ENCODE results near the gene SF3B2. TPM values are rescaled to one million over a fixed set of nuclear protein-coding genes. Genes with fewer than 3 reads are reported as not detected.
A peak's percentile ranks its signal among the peaks of the same experiment; 100 is the strongest.

Gene SF3B2
- total RNA-seq, 1 donor from 2014 or later, result 261 TPM

DNA sequence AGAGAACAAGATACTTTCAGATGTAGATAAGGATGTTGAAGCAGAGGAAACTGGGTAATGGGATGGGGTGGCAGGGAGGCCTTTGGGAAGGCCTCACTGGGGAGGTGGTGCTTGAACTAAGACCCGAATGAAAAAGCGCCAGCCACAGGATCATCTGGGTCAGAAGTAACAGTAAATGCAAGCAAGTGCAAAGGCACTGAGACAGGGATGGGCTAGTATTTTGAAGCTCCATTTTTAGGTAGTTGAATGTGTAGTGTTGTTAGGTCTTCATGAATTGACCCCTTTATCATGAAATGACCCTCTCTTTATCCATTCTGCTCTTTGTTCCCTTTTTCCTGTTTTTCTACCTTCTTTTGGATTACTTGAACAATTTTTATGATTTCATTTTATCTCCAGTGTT, 11.7 kb downstream of the SF3B2 start:
- Mint-ChIP-seq H3K36me3 (ENCODE audit: low read depth) (peaks cover 53% of the 10 kb centered on the region), H3K4me3 (no peak overlapping the region), H3K27ac (ENCODE audit: unreplicated experiment) (no peak overlapping the region), H3K4me1 (peaks cover 3% of the 10 kb centered on the region), H3K27me3 (ENCODE audit: low read depth) (peaks cover 3% of the 10 kb centered on the region), H3K9me3 (no peaks in the 10 kb centered on the region)
- TF ChIP-seq, protein P1, sequence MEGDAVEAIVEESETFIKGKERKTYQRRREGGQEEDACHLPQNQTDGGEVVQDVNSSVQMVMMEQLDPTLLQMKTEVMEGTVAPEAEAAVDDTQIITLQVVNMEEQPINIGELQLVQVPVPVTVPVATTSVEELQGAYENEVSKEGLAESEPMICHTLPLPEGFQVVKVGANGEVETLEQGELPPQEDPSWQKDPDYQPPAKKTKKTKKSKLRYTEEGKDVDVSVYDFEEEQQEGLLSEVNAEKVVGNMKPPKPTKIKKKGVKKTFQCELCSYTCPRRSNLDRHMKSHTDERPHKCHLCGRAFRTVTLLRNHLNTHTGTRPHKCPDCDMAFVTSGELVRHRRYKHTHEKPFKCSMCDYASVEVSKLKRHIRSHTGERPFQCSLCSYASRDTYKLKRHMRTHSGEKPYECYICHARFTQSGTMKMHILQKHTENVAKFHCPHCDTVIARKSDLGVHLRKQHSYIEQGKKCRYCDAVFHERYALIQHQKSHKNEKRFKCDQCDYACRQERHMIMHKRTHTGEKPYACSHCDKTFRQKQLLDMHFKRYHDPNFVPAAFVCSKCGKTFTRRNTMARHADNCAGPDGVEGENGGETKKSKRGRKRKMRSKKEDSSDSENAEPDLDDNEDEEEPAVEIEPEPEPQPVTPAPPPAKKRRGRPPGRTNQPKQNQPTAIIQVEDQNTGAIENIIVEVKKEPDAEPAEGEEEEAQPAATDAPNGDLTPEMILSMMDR (conservative IDR thresholded peaks at IDR 0.05), result no peak
- DNase-seq (ENCODE audit: low read depth, low spot score), result no peak

DNA sequence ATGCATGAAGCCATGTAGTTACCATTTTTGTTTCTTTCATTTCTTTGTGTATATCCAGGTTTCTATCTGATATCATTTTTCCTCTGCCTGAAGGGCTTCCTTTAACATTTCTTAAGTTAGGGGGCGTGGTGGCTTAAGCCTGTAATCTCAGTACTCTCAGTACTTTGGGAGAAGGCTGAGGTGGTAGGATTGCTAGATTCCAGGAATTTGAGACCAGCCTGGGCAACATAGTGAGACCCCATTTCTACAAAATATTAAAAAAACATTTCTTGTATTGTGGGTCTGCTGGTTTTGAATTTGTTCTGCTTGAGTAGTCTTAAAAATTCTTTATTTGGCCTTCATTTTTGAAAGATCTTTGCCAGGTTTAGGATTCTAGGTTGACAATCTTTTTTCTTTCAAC, 12.4 kb downstream of the SF3B2 start:
- no peak for DNase-seq (ENCODE audit: low read depth, low spot score)
- Mint-ChIP-seq H3K4me1 (peaks cover 8% of the 10 kb centered on the region), H3K4me3 (no peak overlapping the region), H3K9me3 (no peaks in the 10 kb centered on the region), H3K27ac (ENCODE audit: unreplicated experiment) (no peak overlapping the region), H3K27me3 (ENCODE audit: low read depth) (peaks cover 6% of the 10 kb centered on the region), H3K36me3 (ENCODE audit: low read depth) (peaks cover 55% of the 10 kb centered on the region)
- TF ChIP-seq, protein P1 (conservative IDR thresholded peaks at IDR 0.05), result no peak

DNA sequence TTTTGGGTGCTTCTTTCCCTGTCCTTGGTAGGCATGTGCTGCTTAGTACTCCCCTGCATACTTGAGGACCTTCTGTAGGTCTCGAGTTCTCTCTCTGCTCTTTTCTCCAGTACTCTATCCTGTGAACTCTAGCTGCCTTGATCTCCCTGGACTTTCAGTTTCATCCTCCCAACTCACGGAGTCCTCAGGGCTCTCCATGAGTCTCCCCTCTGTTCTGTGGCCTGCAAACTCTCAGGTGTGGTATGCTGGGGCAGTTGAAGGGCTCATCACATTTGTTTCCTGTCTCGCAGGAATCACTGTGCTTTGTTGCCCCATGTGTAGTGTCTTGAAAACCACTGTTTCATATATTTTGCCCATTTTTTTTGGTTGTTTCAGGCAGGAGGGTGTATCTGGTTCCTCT, 14.6 kb downstream of the SF3B2 start:
- Mint-ChIP-seq H3K36me3 (ENCODE audit: low read depth) (peaks cover 44% of the 10 kb centered on the region), H3K9me3 (no peaks in the 10 kb centered on the region), H3K4me1 (peaks cover 17% of the 10 kb centered on the region), H3K27me3 (ENCODE audit: low read depth) (peaks cover 6% of the 10 kb centered on the region), H3K4me3 (peak overlapping the region; percentile 27), H3K27ac (ENCODE audit: unreplicated experiment) (no peak overlapping the region)
- TF ChIP-seq, protein P1 (conservative IDR thresholded peaks at IDR 0.05), result no peak
- DNase-seq (ENCODE audit: low read depth, low spot score), result no peak

DNA sequence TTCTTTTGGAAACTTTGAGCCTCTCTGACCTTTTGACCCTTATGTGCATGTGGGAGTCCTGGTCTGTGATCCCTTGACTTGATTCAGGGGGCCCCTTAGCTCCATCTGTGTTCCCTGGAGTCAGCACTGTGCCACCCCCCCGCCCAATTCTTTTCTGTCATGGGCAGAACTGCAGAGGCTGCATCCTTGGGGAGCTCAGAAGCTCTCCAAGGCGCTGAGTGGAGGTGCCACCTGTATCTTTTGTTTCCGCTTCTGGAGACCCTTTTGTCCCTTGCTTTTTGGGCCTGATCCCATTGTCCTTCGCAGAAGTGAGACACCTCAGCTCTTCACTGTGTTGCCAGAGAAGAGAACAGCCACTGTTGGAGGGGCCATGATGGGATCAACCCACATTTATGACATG, 15.5 kb downstream of the SF3B2 start:
- Mint-ChIP-seq H3K27ac (ENCODE audit: unreplicated experiment) (no peak overlapping the region), H3K27me3 (ENCODE audit: low read depth) (peaks cover 6% of the 10 kb centered on the region), H3K9me3 (no peaks in the 10 kb centered on the region), H3K4me3 (peak overlapping the region; percentile 91), H3K36me3 (ENCODE audit: low read depth) (peaks cover 43% of the 10 kb centered on the region), H3K4me1 (peaks cover 26% of the 10 kb centered on the region)
- no peak for DNase-seq (ENCODE audit: low read depth, low spot score)
- TF ChIP-seq, protein P1 (conservative IDR thresholded peaks at IDR 0.05), result no peak

DNA sequence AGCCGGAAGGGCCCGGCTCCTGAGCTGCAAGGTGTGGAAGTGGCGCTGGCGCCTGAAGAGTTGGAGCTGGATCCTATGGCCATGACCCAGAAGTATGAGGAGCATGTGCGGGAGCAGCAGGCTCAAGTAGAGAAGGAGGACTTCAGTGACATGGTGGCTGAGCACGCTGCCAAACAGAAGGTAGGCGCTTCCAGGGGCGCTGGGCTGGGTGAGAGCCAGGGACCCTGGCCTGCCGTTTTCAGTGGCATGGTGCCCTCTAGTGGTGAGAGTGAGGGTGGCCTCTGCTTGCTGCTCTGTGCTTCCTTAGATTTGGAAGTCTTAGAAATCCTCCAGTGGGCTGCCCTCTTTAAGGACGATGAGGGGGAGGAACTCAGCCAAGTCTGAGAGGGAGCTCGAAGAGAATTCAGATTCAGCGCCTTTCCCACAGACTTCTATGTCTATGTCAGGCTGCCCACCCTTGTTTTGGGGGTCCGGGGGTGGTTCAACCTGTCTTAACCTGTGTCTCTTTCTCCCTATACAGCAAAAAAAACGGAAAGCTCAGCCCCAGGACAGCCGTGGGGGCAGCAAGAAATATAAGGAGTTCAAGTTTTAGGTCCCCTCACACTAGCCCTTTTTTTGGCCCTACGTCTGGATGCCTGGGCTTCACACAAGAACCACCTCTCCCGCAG, 16.1 kb downstream of the SF3B2 start:
- Mint-ChIP-seq H3K9me3 (no peaks in the 10 kb centered on the region), H3K4me3 (peak overlapping the region; percentile 91), H3K27me3 (ENCODE audit: low read depth) (peaks cover 6% of the 10 kb centered on the region), H3K4me1 (peaks cover 27% of the 10 kb centered on the region), H3K36me3 (ENCODE audit: low read depth) (peaks cover 37% of the 10 kb centered on the region), H3K27ac (ENCODE audit: unreplicated experiment) (no peak overlapping the region)
- peak; percentile 82 for DNase-seq (ENCODE audit: low read depth, low spot score)
- TF ChIP-seq, protein P1 (conservative IDR thresholded peaks at IDR 0.05), result peak; percentile 93
